ENCODE data around the gene PFDN1. TPM values are rescaled to one million over a fixed set of nuclear protein-coding genes. Genes with fewer than 3 reads are reported as not detected.
A peak's percentile ranks its signal among the peaks of the same experiment; 100 is the strongest.

Gene PFDN1
- total and polyA plus RNA-seq, 9 of the 15 experiments (the other 6 are each of a cell fraction or from before 2014, with no cell fraction given): 45.5 to 215 (median 78.0) TPM

- TF ChIP-seq ARID3A (IDR thresholded peaks at IDR 0.05; ENCODE audit: borderline replicate concordance, low read depth, low read length) (peak; percentile 72; the same call in 1 of the 2 replicates), MAFK (IDR thresholded peaks at IDR 0.05; ENCODE audit: low read length) (peak; percentile 26; the same call in 1 of the 2 replicates), SMARCA4 (IDR thresholded peaks at IDR 0.05) (0 out of 2 replicates have a peak, but pooled peaks have one; percentile 35), MEF2A (IDR thresholded peaks at IDR 0.05; ENCODE audit: control insufficient read depth, low read depth, low read length) (peak; percentile 85), NCOR1 (IDR thresholded peaks at IDR 0.05) (no peak), FOXA3 (CRISPR knock-in tag; conservative IDR thresholded peaks at IDR 0.05 in 1 of 2, IDR thresholded peaks at IDR 0.05 in 1 of 2) (no peak), YY1 (IDR thresholded peaks at IDR 0.05; ENCODE audit: borderline replicate concordance in 1 of 3, control insufficient read depth in 1 of 3, extremely low read depth in 1 of 3, insufficient read depth in 3 of 3, insufficient read length in 1 of 3, insufficient replicate concordance in 2 of 3, low read depth in 1 of 3, low read length in 2 of 3) (peak in 1 of 3 experiments; percentile 13), ATF7 (IDR thresholded peaks at IDR 0.05) (0 out of 2 replicates have a peak, but pooled peaks have one; percentile 15), MBD2 (IDR thresholded peaks at IDR 0.05; ENCODE audit: borderline replicate concordance, low read depth) (no peak), ARID1B (IDR thresholded peaks at IDR 0.05) (0 out of 2 replicates have a peak, but pooled peaks have one; percentile 43), JUND (IDR thresholded peaks at IDR 0.05; ENCODE audit: borderline replicate concordance, low read depth, low read length) (peak; percentile 61), JUND (tag; IDR thresholded peaks at IDR 0.05; ENCODE audit: borderline replicate concordance, low read depth, low read length) (peak; percentile 59; the same call in 2 of the 3 replicates), ETV6 (IDR thresholded peaks at IDR 0.05; ENCODE audit: borderline replicate concordance in 1 of 2, low read depth in 2 of 2, low read length in 1 of 2) (no peak), ETV6 (CRISPR knock-in tag; IDR thresholded peaks at IDR 0.05; ENCODE audit: borderline replicate concordance) (no peak)
Observed at GRCh38 chr5:140221697-140222223, 81.1 kb downstream of the PFDN1 start (continued).

All from K562 (cell line).